Parathyroid adenoma (tissue), 2 donors: ENCODE data around the gene SLC38A6.

Experiments
- H2AFZ ChIP-seq: fragments of 300-600 bp; sonication (generic); one replicate; pipeline ENCODE4 v1.7.0; 2017; ENCODE audit warnings: antibody characterized with exemption, mild to moderate bottlenecking
- H3K27ac ChIP-seq: fragments of 300-600 bp; sonication (generic); one replicate; pipeline ENCODE4 v1.7.0; 2017
- H3K27me3 ChIP-seq: fragments of 300-600 bp; sonication (generic); one replicate; pipeline ENCODE4 v1.7.0; 2017; ENCODE audit warnings: low read length; ENCODE audit not compliant: control insufficient read depth, insufficient read depth
- H3K36me3 ChIP-seq: fragments of 300-600 bp; sonication (generic); one replicate; pipeline ENCODE4 v1.7.0; 2017; ENCODE audit warnings: low read length; ENCODE audit not compliant: control insufficient read depth, insufficient read depth
- H3K4me1 ChIP-seq: fragments of 300-600 bp; sonication (generic); one replicate; pipeline ENCODE4 v1.7.0; 2017; ENCODE audit warnings: control low read depth
- H3K4me2 ChIP-seq: fragments of 300-600 bp; sonication (generic); one replicate; pipeline ENCODE4 v1.7.0; 2017; ENCODE audit warnings: low read length
- H3K4me3 ChIP-seq: fragments of 300-600 bp; sonication (generic); one replicate; pipeline ENCODE4 v1.7.0; 2017; ENCODE audit warnings: low read depth, low read length
- H3K79me2 ChIP-seq: fragments of 300-600 bp; sonication (generic); one replicate; pipeline ENCODE4 v1.7.0; 2017; ENCODE audit warnings: control low read depth
- H3K9ac ChIP-seq: fragments of 300-600 bp; sonication (generic); one replicate; pipeline ENCODE4 v1.7.0; 2017; ENCODE audit warnings: mild to moderate bottlenecking
- H3K9me3 ChIP-seq: fragments of 300-600 bp; sonication (generic); one replicate; pipeline ENCODE4 v1.7.0; 2017; ENCODE audit warnings: low read length; ENCODE audit not compliant: control insufficient read depth
- CTCF ChIP-seq: fragments of 300-600 bp; sonication (generic); IDR thresholded peaks from one replicate; pipeline ENCODE4 v1.7.0; 2017; ENCODE audit warnings: antibody characterized with exemption, mild to moderate bottlenecking
- donor health status: primary hyperparathyroidism.

Gene SLC38A6

GRCh38 chr14:61037215-61037614, 56.2 kb downstream of the SLC38A6 start:
- no peaks in the 10 kb centered on the region for H3K79me2 ChIP-seq
- H3K27me3 ChIP-seq = no peaks in the 10 kb centered on the region
- H3K4me3 ChIP-seq = no peak overlapping the region
- H3K4me2 ChIP-seq = no peak overlapping the region
- peaks cover 4% of the 10 kb centered on the region for H3K4me1 ChIP-seq
- no peak overlapping the region for H3K9ac ChIP-seq
- no peak overlapping the region for H3K27ac ChIP-seq
- no peak for TF ChIP-seq CTCF
- no peak overlapping the region for H2AFZ ChIP-seq
- no peaks in the 10 kb centered on the region for H3K36me3 ChIP-seq
- H3K9me3 ChIP-seq = no peaks in the 10 kb centered on the region

GRCh38 chr14:61041704-61042103, 60.7 kb downstream of the SLC38A6 start:
- Histone ChIP-seq H3K9me3 (no peaks in the 10 kb centered on the region), H2AFZ (no peak overlapping the region), H3K36me3 (no peaks in the 10 kb centered on the region), H3K9ac (no peak overlapping the region), H3K27me3 (no peaks in the 10 kb centered on the region), H3K27ac (no peak overlapping the region), H3K4me1 (no peaks in the 10 kb centered on the region), H3K4me3 (no peak overlapping the region), H3K79me2 (no peaks in the 10 kb centered on the region), H3K4me2 (no peak overlapping the region)
- no peak for TF ChIP-seq CTCF

GRCh38 chr14:61042220-61042619, 61.2 kb downstream of the SLC38A6 start:
- Histone ChIP-seq H3K27me3 (no peaks in the 10 kb centered on the region), H3K9me3 (no peaks in the 10 kb centered on the region), H2AFZ (no peak overlapping the region), H3K79me2 (no peaks in the 10 kb centered on the region), H3K36me3 (no peaks in the 10 kb centered on the region), H3K4me2 (no peak overlapping the region), H3K4me1 (no peaks in the 10 kb centered on the region), H3K27ac (no peak overlapping the region), H3K9ac (no peak overlapping the region), H3K4me3 (no peak overlapping the region)
- no peak for TF ChIP-seq CTCF

GRCh38 chr14:61043506-61043905, 62.5 kb downstream of the SLC38A6 start:
- TF ChIP-seq CTCF = no peak
- Histone ChIP-seq H3K9ac (no peak overlapping the region), H3K27me3 (no peaks in the 10 kb centered on the region), H3K4me2 (no peak overlapping the region), H2AFZ (no peak overlapping the region), H3K79me2 (no peaks in the 10 kb centered on the region), H3K27ac (no peak overlapping the region), H3K4me3 (no peak overlapping the region), H3K4me1 (no peaks in the 10 kb centered on the region), H3K9me3 (no peaks in the 10 kb centered on the region), H3K36me3 (no peaks in the 10 kb centered on the region)

- TF ChIP-seq CTCF = no peak
- Histone ChIP-seq H3K27ac (no peak overlapping the region), H3K9me3 (no peaks in the 10 kb centered on the region), H3K4me1 (no peaks in the 10 kb centered on the region), H3K9ac (no peak overlapping the region), H3K79me2 (no peaks in the 10 kb centered on the region), H3K4me3 (no peak overlapping the region), H3K4me2 (no peak overlapping the region), H3K27me3 (no peaks in the 10 kb centered on the region), H2AFZ (no peak overlapping the region), H3K36me3 (no peaks in the 10 kb centered on the region)
Observed at GRCh38 chr14:61047021-61047420, 66.0 kb downstream of the SLC38A6 start.
